Stimulated activated CD8-positive, alpha-beta memory T cell treated with anti-CD3 and anti-CD28 coated beads, Interleukin-4, amount 100 ng/mL, for 4 hours (primary cell): ENCODE measurements around the gene GABPA.
"Not testable (repeated sequence)": the region's sequence is repeated elsewhere in the genome, so short reads cannot be mapped to it uniquely, and the experiment has no call there.

Experiments
- DNase-seq, 2 donors: peaks; one replicate each; pipeline ENCODE4 v3.0.0-alpha.2; 2020; ENCODE audit warnings: low read depth in 2 of 2, low spot score in 1 of 2

The GABPA gene

DNA sequence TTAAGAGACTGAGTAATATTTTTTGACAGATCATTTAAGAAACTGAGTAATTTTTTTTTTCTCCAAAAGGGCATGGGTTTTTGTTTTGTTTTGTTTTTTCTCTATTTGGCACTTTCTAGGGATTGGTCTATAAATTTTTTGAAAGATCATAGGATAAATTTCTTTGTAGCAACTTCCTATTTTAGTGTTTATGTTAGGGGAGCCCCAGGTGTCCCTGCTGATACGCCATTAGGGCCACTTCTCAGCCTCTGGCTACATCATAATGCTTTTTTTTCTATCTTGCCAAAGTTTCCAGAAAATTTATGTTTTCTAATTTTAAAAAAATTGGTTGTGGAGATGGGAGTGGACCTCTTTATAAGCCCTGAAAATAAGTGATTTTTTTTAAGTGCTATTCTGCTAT is 2.6 kb downstream of the GABPA start:
- no peak for DNase-seq

DNA sequence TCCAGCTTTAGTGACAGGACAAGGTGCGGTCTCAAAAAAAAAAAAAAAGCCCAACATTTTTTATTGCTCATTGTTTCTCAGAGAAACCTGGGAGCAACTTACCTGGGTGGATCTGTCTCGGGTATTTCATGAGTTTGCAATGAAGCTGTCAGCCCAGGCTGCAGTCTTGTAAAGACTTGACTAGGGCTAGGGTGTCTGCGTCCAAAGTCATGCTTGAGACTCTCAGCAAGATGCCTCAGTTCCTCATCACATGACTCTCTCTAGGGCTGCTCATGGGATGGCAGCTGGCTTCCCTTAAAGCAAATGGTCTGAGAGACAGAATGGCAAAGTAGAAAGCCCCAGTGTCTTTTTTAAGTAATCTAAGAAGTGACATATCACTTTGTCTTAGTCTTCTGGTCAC is 8.1 kb downstream of the GABPA start:
- DNase-seq: no peak

DNA sequence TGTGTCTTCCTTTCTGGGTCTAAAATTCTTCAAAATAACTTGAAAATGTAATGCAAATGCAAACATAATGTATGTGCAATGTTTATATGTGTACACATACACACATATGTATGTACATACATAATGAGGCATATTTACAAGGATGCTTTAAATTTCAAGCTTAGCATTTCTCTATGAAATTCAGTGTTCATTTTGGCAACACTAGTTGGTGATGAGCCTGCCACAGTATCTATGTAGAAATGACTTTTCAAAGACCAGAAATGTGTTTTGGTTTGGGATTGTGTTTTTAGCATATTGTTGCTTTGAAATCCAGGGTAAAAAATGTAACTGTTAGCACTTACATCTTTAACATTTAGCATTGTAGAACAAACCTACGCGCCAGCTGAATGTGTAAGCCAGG is 10.1 kb downstream of the GABPA start:
- no peak for DNase-seq

DNA sequence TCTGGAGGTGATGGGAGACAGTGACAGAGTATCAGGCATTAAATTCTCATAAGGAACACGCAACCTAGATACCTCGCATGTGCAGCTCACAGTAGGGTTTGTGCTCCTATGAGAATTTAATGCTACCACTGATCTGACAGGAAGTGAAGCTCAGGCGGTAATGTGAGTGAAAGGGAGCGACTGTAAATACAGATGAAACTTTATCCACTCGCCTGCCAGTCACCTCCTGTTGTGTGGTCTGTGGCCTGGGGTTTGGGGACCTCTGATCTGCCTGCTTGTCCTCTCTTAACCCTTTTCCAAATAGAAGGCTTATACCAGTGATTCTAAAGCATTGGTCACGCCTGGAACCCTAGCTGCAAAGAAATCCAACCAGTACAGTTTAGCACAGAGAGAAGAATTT is 15.3 kb downstream of the GABPA start:
- no peak for DNase-seq

DNA sequence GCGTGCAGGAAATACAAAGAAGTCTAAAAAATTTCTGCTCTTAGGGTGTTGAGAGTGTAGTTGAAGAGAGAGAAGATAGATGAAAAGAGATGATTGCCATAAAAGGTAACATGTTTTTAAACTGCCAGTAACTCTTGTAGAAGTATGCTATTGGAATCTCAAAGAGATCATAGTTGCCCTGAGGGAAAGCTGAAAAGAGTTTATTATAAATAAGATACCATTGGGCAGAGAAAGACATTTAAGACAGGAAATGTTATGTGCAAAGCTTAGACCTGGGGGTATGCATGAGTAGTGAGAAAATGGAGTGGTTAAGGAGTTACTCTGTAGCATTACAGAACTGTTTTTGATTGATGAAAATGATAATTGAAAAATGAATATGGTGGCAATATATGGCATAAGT is 17.6 kb downstream of the GABPA start:
- DNase-seq: no peak

DNA sequence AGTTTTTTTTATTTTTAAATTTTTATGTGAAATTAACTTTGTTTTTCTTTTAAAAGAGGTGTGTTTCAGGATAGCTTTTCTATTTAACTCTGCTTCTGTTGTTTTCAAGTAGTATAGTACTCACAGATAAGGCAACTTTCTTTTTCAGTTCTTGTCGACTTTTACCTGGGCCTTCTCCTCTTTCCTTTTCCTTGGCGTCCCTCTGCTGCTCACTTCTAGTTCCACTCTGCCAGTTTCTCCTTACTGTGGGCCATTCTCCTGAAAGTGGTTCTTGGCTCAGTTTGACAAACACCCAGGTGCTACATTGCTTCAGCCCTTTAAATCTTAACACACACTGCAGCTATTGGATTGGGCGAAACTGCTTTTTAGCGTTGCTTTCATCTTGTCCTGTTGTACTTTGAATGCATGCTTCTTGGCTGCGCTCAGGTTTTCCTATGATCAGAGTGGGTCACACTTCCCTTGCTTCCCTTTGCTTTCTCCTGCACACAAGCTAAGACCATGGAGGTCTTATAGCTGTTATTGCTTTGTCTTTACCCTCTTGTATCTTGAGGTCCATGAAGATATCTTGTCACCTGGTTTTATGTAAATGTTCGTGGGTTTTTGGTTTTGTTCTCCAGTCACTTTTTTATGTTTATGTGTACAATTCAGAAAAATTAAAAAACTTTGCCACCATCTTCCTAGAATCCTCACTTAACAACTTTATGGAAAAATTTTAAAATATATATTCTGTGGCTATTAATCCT is 21.6 kb downstream of the GABPA start:
- no peak for DNase-seq

DNA sequence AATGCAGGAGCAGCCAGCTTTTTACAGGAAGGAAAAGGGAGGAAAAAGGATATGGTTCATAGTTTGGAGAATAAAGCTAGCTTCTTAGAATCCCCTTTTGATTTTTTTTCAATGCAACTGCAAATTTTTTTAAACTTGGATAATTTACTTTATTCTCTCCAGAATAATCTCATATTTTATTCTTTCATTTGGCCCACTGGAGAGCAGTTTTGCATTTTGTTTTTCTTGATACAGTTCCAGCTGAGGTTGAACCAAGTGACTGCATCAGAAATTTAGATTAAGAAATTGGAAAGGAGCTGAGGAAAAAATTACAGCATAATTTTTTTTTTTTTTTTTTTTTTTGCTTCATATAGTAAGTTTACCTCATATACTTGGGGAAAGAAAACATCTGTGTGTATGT is 22.8 kb downstream of the GABPA start:
- no peak for DNase-seq

DNA sequence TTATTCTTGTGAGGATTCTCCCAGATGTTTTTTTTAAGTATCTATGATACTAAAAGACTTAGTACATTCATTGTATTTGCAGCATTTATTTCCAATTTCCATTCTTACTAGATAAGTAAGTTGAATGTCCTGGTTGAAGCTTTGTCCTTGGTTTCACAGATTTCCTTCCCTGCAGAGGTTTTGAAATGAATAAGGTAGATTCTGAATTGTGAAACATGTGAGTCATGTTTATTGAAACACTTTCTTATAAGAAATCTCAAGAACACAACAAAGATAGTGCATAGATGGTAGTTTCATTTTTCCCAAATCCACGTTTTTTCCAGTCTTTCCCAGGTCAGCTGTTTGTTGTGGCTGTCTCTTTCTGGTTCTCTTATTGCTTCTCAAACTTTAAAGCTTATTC is 24.8 kb downstream of the GABPA start:
- DNase-seq: no peak

DNA sequence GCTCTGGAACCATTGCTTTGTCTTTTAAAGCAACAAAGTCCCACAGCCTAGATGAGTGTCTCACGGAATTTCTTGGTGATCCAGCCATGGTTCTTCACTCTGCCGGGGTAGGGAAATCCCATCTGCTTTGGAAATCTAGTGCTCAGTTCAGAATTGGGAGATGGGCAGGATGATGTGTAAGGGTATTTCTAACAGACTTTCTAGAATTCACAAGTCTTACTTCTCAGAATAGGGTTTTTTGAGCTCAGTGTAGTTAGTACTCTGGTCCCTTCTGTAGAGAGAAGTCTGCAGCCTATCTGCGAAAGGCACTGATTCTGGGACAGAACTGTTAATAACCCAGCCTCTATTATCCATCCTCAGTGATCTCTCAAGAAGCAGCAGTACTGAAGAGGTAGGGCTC is 25.3 kb downstream of the GABPA start:
- no peak for DNase-seq

DNA sequence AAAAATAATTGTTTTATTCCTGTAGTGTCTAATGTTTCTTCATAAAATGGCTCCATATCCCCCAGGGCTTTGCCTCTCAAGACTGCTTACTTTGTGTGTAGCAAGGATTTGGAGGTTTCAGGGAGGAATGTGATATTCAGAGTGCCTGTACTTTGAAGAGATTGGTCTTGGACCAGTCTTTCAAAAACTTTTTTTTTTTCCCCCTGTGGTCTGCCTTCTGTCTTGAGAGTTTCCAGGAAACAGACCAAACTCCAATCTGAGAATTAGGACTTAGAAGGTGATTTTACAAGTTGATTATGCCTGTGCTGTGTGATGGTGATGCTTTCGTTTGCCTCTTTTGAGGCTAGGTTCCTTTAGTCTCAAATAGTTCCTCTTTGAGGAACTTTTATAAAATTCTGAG is 25.9 kb downstream of the GABPA start:
- DNase-seq: no peak

DNA sequence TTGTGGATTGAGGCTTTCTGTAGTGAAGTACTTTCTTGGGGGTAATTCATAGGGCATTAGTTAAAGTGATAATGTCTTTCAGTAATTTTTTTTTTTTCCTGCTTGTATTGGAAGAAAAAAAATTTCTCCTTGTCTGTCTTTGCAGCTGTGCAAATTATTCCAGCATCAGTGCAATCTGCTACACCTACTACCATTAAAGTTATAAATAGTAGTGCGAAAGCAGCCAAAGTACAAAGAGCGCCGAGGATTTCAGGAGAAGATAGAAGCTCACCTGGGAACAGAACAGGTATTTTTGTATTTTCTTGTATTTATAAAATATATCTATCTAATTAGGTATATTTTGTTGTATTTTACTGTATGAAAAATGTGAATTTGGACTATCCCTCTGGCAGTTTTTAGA is 29.3 kb downstream of the GABPA start:
- DNase-seq: no peak

DNA sequence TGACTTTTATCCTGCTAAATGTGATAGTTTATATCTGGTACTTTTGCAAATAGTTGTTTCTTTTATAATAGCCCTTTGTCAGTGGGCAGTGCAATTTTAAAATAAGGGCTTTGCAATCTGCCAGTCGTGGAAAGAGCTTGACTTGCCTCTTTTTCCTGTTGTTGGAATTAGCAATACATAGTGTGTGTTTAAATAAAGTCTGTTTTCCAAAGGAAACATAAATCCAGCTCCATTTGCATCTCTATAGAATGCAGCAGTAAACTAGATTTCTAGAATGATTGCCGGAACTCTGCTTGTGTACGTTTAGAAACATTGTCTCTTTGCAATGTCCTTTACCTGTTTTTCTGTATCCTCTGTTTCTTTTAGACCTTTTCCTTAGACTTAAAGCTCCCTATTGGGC is 33.1 kb downstream of the GABPA start:
- DNase-seq: no peak

DNA sequence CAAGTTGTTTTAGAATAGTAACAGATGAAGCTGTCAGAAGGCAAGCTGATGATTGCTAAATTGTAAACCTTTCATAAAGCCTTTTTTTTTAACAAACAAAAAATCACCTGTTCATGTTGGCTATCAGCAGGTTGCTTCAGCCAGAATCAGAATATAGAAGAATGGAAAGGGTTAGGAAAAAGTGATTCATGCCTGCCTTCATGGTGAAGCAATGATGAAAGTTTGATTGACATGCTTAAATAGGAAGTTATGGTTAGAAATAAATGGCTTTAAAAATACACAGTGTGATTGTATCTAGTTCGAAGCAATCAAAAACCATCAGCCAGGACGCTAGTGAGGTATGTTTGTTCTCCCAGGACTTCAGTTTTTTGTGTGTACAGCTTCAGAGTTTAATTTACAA is 37.9 kb downstream of the GABPA start:
- DNase-seq: no peak

DNA sequence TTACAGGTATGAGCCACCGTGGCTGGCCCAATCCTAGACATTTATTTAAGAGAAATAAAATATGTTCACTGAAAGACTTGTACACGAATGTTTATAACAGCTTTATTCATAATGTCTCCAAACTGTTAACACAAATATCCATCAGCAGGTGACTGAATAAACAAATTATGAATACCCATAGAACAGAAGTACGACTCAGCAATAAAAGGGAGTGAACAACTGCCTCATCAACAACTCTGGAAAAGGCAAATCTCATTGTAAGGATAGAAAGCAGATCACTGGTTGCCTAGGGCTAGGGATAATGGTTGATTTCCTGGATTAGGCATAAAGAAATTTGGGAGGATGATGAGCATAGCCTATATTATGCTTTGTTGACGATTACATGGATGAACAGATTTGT is 41.7 kb downstream of the GABPA start:
- DNase-seq: no peak

DNA sequence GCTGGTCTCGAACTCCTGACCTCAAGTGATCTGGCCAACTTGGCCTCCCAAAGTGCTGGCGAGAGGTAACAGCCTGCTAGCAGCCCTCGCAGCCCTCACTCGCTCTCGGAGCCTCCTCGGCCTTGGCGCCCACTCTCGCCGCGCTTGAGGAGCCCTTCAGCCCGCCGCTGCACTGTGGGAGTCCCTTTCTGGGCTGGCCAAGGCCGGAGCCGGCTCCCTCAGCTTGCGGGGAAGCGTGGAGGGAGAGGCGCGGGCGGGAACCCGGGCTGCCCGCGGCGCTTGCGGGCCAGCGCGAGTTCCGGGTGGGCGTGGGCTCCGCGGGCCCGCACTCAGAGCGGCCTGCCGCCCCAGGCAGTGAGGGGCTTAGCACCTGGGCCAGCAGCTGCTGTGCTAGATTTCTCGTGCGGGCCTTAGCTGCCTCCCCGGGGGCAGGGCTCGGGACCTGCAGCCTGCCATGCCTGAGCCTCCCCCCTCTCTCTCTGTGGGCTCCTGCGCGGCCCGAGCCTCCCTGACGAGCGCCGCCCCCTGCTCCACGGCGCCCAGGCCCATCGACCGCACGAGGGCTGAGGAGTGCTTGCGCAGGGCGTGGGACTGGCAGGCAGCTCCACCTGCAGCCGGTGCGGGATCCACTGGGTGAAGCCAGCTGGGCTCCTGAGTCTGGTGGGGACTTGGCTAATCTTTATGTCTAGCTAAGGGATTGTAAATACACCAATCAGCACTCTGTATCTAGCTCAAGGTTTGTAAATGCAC is 43.5 kb downstream of the GABPA start:
- DNase-seq: not testable (repeated sequence)

DNA sequence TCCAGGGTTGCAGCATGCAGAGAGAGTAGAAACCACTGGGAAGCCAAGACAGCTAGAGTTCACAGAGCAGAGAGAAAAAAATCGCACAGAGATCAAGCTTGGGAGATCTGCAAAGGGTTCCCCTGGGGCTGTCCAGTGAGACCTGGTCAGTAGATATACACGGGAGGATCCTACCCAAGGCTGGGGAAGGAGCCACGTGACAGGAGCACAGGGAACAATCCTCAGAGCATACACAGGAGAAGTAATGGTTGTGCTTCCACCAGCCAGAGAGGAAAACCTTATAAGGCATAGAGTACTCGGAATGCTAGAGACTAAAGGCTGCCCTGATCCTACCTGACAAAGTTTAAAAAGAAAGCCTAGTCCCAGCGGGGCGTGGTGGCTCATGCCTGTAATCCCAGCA is 53.9 kb downstream of the GABPA start:
- DNase-seq: no peak

DNA sequence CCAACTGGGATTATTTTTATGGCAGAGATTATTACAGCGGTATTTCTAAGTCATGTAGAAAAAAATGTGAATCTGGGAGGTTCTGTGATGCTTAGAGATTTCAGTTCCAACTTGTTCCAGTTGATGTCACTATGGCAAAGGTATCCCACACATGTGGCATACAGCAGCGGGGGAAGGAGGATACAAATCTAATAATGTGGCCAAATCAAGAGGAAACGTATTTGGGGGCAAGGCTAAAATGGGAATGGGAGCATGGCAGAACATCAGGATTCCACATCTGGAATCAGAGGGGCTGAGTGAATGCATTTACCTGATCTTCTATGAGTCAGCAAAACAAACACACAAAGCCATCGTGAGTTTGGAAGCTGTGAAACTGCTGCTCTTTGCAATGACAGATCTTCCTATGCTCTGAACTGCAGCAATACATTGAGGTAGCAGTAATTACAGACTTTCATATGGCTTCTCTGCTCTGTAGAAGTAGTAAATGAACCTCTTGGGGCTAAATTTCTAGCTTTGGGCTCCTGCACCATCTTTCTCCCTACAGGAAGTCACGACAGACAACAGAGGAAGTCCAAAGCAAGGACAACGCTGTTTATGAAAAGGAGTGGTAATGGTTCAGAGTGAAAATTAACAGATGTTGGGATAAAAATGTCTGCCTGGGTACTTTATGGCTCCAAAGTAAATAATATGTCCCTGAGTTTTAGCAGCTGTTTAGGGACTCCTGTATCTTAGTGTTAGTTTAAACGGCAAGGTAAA is 55.5 kb downstream of the GABPA start:
- no peak for DNase-seq

DNA sequence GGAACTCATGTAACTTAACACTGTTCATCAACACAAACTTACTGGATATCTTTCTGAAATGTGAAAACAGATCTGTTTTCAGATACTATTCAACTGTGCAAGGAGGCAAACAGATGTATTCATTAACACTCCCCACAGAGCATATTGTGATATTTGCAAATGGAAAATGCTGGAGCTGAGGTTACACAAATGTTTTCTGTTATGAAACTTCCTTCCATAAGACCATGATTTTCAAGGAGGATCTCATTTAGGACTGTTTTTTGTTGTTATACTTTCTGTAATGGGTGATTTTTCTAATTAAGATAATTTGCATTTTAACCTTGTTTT is 56.1 kb downstream of the GABPA start:
- no peak for DNase-seq

DNA sequence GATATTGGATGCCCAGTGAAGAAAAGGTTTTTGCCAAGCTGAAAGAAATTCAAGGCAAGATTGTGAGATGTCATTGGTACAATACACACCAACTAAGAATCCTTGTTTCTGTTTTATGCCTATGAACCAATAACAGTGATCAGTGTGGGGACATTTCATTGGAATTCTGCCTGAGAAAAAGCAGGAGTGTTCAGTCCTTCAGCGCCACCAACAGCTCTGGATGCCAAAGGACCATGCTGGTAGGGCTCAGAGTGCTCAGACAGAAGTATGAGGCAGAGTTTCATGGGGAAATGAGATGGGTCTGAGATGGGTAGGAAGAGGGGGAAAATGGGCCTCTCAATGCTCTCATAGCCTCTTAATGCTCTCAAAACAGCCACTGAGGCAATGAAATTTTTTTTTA is 56.5 kb downstream of the GABPA start:
- DNase-seq: no peak

DNA sequence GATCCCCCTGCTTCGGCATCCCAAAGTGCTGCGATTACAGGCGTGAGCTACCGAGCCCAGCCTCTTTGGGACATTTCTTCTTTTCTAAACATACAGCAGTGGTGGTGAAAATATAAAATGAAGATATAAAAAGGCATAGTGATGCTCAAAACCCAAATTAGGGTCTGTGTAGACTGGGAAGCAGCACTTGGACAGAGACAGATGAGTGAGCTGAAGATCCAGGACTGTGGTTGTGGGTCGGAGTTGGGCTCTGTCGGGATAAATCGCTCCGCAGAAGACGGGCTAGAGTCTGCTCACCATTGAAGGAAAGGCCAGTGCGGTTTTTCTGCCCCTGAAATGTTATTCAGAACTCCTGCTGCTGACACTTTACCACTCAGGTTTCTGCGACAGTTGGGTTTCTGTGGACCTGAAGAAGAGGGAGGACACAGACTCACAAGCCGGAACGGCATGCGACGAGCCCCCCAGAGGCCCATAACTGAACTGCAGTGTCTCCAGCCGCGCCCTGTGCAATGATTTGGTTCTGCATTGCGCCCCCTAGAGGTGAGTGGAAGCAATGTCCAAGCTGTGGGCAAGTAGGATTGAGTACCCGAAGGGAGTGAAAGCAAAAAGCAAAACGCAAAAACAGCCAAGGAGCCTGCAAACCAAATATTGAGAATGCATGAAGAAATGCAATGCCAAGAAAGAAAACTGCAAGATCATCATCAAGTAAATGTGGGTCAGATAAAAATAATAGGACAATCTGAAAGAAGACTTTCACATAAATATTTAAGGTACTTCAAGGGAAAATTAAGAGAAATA is 66.6 kb downstream of the GABPA start:
- DNase-seq: peak; percentile 54 to 57

DNA sequence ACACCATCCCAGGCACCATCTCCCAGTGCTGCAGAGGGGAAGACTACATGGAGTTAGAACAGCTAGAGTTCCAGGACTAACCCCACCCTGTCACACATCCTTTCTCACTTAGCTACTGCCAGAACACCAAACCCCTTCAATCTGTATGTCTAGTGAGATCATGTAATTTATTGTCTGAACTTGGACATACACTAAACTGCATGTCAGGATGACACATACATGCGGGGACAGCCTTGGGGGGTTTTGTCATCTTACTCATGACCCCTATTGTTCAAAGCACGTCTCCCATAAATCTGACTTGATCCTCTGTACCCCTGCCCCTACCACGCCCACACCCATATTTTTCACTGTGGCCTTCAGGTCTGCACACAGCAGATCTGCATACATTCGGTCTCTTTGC is 71.3 kb downstream of the GABPA start:
- DNase-seq: no peak

DNA sequence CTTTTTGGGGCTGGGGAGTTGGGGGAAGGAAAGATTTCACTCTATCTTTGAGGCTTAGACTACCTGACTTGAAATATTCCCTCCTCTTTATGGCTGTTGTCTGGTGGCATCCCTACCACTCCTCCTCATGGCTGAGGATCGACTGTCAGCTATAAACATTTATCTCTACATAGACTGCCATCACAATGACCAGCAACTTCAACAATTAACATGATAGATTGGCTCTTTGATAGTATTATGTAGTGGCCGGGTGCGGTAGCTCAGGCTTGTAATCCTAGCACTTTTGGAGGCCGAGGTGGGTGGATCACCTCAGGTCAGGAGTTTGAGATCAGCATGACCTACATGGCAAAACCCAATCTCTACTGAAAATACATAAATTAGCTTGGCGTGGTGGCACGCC is 72.4 kb downstream of the GABPA start:
- no peak for DNase-seq
